B cell (primary cell): Measurements from ENCODE around the gene CLEC4E. TPM values are rescaled to one million over a fixed set of nuclear protein-coding genes. Genes with fewer than 3 reads are reported as not detected.

Experiments
- ATAC-seq: fragments of 200-7000 bp; cut with Tn5 transposase; one replicate; pipeline ENCODE4 v1.10.0; 2021; ENCODE audit warnings: low read depth, mild to moderate bottlenecking, moderate number of reproducible peaks, moderate library complexity
- CTCF ChIA-PET: fragments of 350-600 bp; sonication (Branson Sonifier 250); formaldehyde crosslinking; loops from one replicate; lab custom pipeline; 2021; ENCODE audit warnings: antibody characterized with exemption, inconsistent platforms; lab: Charles Lee
- POLR2A ChIA-PET: fragments of 350-600 bp; sonication (Branson Sonifier 250); formaldehyde crosslinking; loops from one replicate; lab custom pipeline; 2021; ENCODE audit warnings: antibody characterized with exemption; lab: Charles Lee
- DNase-seq: peaks from one replicate; pipeline ENCODE4 v3.0.0; 2013
- H2AFZ ChIP-seq: 2 replicates; pipeline ENCODE4 v1.6.1; 2012; ENCODE audit warnings: mild to moderate bottlenecking, low read depth, low read length; ENCODE audit not compliant: insufficient read depth, poor library complexity, severe bottlenecking
- H3K27ac ChIP-seq, 2 donors: 1 replicate in 1 of 2; 2 replicates in 1 of 2; pipeline ENCODE4 v1.5.1; 2012 to 2013; ENCODE audit warnings: low read length in 2 of 2, mild to moderate bottlenecking in 2 of 2, moderate library complexity in 1 of 2
- H3K27me3 ChIP-seq, 4 experiments: fragments of 200-600 bp in 1 of 4; sonication (generic) in 1 of 4; replicated peaks in 1 of 4; 1 replicate in 2 of 4; 2 replicates in 2 of 4; pipeline versions ENCODE4 v1.6.1 to v1.7.0; 2013 to 2016; ENCODE audit warnings: low read length in 3 of 4, mild to moderate bottlenecking in 2 of 4, mixed read lengths in 1 of 4, moderate library complexity in 1 of 4; ENCODE audit not compliant: insufficient read depth in 4 of 4, control insufficient read depth in 3 of 4; ENCODE audit errors: control extremely low read depth in 1 of 4
- H3K36me3 ChIP-seq, 2 experiments: replicated peaks in 1 of 2; 1 replicate in 1 of 2; 2 replicates in 1 of 2; pipeline versions ENCODE4 v1.6.1 to v1.7.1; 2013; ENCODE audit warnings: low read length in 1 of 2; ENCODE audit not compliant: insufficient read depth in 2 of 2, control insufficient read depth in 1 of 2; ENCODE audit errors: control extremely low read depth in 1 of 2, extremely low read depth in 1 of 2
- H3K4me1 ChIP-seq, 2 donors: fragments of 200-600 bp in 1 of 2; sonication (generic) in 1 of 2; 1 replicate in 1 of 2; 2 replicates in 1 of 2; pipeline versions ENCODE4 v1.5.1 to v1.6.1; 2013 to 2017; ENCODE audit warnings: low read length in 2 of 2; ENCODE audit not compliant: control insufficient read depth in 2 of 2, insufficient read depth in 2 of 2
- H3K4me2 ChIP-seq: replicated peaks from 2 replicates; pipeline ENCODE3; 2012; ENCODE audit warnings: mild to moderate bottlenecking, low read depth, low read length; ENCODE audit not compliant: poor library complexity, severe bottlenecking
- H3K4me3 ChIP-seq, 5 experiments: fragments of 200-600 bp in 1 of 5; sonication (generic) in 1 of 5; 1 replicate in 3 of 5; 2 replicates in 2 of 5; pipeline versions ENCODE4 v1.5.1 to v1.7.0; 2011 to 2016; ENCODE audit warnings: low read length in 4 of 5, mild to moderate bottlenecking in 4 of 5, low read depth in 2 of 5, control low read depth in 1 of 5, moderate library complexity in 1 of 5; ENCODE audit not compliant: insufficient read depth in 1 of 5; ENCODE audit errors: control extremely low read depth in 1 of 5, extremely low read depth in 1 of 5
- H3K79me2 ChIP-seq: fragments of 200-600 bp; sonication (generic); one replicate; pipeline ENCODE4 v1.6.0; 2016; ENCODE audit warnings: low read length; ENCODE audit not compliant: control insufficient read depth, insufficient read depth
- H3K9ac ChIP-seq: fragments of 200-600 bp; sonication (generic); 2 replicates; pipeline ENCODE4 v1.6.1; 2017; ENCODE audit warnings: mild to moderate bottlenecking, low read length, moderate library complexity
- H3K9me3 ChIP-seq, 3 donors: one replicate each; pipeline versions ENCODE4 v1.6.1 to v1.7.1; 2013; ENCODE audit warnings: low read length in 2 of 3; ENCODE audit not compliant: control insufficient read depth in 2 of 3, insufficient read depth in 1 of 3; ENCODE audit errors: control extremely low read depth in 1 of 3
- H4K20me1 ChIP-seq: 2 replicates; pipeline ENCODE4 v1.6.0; 2012; ENCODE audit warnings: mild to moderate bottlenecking, low read length; ENCODE audit not compliant: insufficient read depth, control insufficient read depth, poor library complexity, severe bottlenecking
- H3K27ac Mint-ChIP-seq: one replicate; pipeline ENCODE4 v1.8.0; 2021; ENCODE audit warnings: mixed read lengths
- H3K27me3 Mint-ChIP-seq: one replicate; pipeline ENCODE4 v1.8.0; 2021; ENCODE audit warnings: mixed read lengths
- H3K4me1 Mint-ChIP-seq: one replicate; pipeline ENCODE4 v1.8.0; 2021; ENCODE audit warnings: mixed read lengths
- H3K4me3 Mint-ChIP-seq: one replicate; pipeline ENCODE4 v1.8.0; 2021; ENCODE audit warnings: mixed read lengths
- H3K9me3 Mint-ChIP-seq: one replicate; pipeline ENCODE4 v1.8.0; 2022; ENCODE audit warnings: mixed read lengths; ENCODE audit not compliant: insufficient read depth
- EZH2 ChIP-seq: IDR thresholded peaks from 2 replicates; pipeline ENCODE4 v1.6.1; 2012; ENCODE audit warnings: borderline replicate concordance, low read depth, mild to moderate bottlenecking, moderate library complexity, low read length; ENCODE audit not compliant: insufficient read depth, poor library complexity, severe bottlenecking
- WGBS: methylation state at CpG from one replicate; pipeline ENCODE4 v1.1.5; 2013; ENCODE audit warnings: missing lambda C conversion rate; ENCODE audit not compliant: insufficient coverage; 5-methylcytosine and 5-hydroxymethylcytosine counted together
- intact Hi-C: fragments of 100-400 bp; cut with micrococcal nuclease; formaldehyde crosslinking; loops from one replicate; pipeline ENCODE4 v1.10.0; 2022
- polyA plus RNA-seq: library from polyadenylated mRNA; depleted of rRNA; stranded (reverse); fragments of >200 nt; gene quantifications from 2 replicates; pipeline ENCODE4 v1.2.3, GENCODE V29; 2012
- total RNA-seq, 2 donors: library from RNA; stranded (reverse); fragments of 120-200 nt in 1 of 2; gene quantifications; 1 replicate in 1 of 2; 2 replicates in 1 of 2; pipeline versions ENCODE4 v1.2.3 to v1.2.4, GENCODE V29; 2013 to 2022
- TF ChIP-seq, protein P1 (sequence below): fragments of 200-600 bp; IDR thresholded peaks from one replicate; pipeline ENCODE4 v1.8.0; 2022; ENCODE audit warnings: antibody characterized with exemption, mild to moderate bottlenecking

The CLEC4E gene
- total and polyA plus RNA-seq, 2 donors (not counting 1 experiment from before 2014, with no cell fraction given) = 0.06 TPM; not detected in 1

DNA sequence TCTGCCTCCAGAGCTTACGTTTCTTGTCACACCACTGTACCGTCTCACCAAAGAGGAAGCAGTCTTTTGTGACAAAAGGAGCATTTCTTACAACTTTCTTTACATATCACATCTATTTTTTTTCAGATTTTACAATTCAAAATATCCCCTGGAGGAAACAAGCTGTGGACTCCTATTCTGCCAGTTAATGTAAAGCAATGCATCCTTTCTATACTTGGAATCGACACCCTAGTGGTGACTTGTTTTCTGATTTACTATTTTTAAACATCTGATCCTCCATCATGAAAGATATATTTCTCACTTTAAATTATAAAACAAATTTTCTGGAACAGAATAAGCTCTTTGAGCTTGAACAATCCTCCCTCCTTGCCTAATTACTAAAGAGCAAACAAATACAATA lies 37.2 kb upstream of the CLEC4E start:
- Mint-ChIP-seq H3K27ac (no peak overlapping the region), H3K27me3 (peaks cover 12% of the 10 kb centered on the region), H3K4me3 (no peak overlapping the region), H3K4me1 (peaks cover 16% of the 10 kb centered on the region), H3K9me3 (no peaks in the 10 kb centered on the region)
- H3K4me3 ChIP-seq = no peak overlapping the region
- no peak overlapping the region for H2AFZ ChIP-seq
- POLR2A ChIA-PET = no interaction called here
- TF ChIP-seq EZH2 = no peak
- TF ChIP-seq, protein P1, sequence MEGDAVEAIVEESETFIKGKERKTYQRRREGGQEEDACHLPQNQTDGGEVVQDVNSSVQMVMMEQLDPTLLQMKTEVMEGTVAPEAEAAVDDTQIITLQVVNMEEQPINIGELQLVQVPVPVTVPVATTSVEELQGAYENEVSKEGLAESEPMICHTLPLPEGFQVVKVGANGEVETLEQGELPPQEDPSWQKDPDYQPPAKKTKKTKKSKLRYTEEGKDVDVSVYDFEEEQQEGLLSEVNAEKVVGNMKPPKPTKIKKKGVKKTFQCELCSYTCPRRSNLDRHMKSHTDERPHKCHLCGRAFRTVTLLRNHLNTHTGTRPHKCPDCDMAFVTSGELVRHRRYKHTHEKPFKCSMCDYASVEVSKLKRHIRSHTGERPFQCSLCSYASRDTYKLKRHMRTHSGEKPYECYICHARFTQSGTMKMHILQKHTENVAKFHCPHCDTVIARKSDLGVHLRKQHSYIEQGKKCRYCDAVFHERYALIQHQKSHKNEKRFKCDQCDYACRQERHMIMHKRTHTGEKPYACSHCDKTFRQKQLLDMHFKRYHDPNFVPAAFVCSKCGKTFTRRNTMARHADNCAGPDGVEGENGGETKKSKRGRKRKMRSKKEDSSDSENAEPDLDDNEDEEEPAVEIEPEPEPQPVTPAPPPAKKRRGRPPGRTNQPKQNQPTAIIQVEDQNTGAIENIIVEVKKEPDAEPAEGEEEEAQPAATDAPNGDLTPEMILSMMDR = no peak
- intact Hi-C loops = no loop called here
- no peaks in the 10 kb centered on the region for H3K27me3 ChIP-seq
- H4K20me1 ChIP-seq = no peaks in the 10 kb centered on the region
- no peak overlapping the region for H3K27ac ChIP-seq
- no peak overlapping the region for H3K9ac ChIP-seq
- H3K79me2 ChIP-seq = no peaks in the 10 kb centered on the region
- DNase-seq = no peak
- H3K9me3 ChIP-seq = no peaks in the 10 kb centered on the region
- WGBS = 62% methylated on average over 2 of the region's 3 CpGs
- no peak for ATAC-seq
- no peaks in the 10 kb centered on the region for H3K36me3 ChIP-seq
- H3K4me1 ChIP-seq = peaks cover 5 to 8% of the 10 kb centered on the region in 2 donors
- CTCF ChIA-PET = interaction anchor here (0.6 to 1.4 kb wide), 2 partner anchors 41 to 461 kb away, joined by 3 to 4 read pairs; no protein-coding TSS in a partner anchor
- no peak overlapping the region for H3K4me2 ChIP-seq

DNA sequence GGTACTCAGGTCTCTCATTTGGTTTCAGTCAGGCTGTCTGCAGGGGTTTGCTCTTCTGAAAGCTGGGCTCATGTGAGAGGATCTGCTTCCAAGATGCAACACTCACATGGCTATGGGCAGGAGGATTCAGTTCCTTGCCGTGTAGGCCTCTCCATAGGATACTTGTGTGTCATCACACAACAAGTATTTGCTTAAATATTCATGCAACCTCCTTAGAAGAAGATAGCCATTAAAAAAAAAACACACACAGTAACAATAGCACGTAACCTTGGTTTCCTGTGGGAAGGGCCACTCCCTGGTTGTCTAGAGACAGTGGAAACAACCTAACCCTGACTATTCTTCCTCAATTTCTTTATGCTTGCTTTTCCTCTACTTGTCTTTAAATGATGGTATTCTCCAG lies 31.8 kb upstream of the CLEC4E start:
- no peaks in the 10 kb centered on the region for H3K36me3 ChIP-seq
- H4K20me1 ChIP-seq = no peaks in the 10 kb centered on the region
- no peak overlapping the region for H2AFZ ChIP-seq
- no peak for TF ChIP-seq EZH2
- TF ChIP-seq, protein P1 = no peak
- ChIA-PET POLR2A (no interaction called here), CTCF (interaction anchor here (0.9 kb wide), 1 partner anchor 28 kb away, joined by 4 read pairs; no protein-coding TSS in a partner anchor)
- H3K4me1 Mint-ChIP-seq = peaks cover 9% of the 10 kb centered on the region
- H3K27ac ChIP-seq = no peak overlapping the region
- H3K4me2 ChIP-seq = no peak overlapping the region
- H3K27me3 Mint-ChIP-seq = peaks cover 12% of the 10 kb centered on the region
- ATAC-seq (no peak), DNase-seq (no peak)
- peaks cover 0 to 4% of the 10 kb centered on the region in 2 donors for H3K4me1 ChIP-seq
- H3K4me3 Mint-ChIP-seq = no peak overlapping the region
- no peaks in the 10 kb centered on the region for H3K79me2 ChIP-seq
- no peak overlapping the region for H3K4me3 ChIP-seq
- H3K9me3 ChIP-seq = peaks cover 1 to 11% (median 1%) of the 10 kb centered on the region in 3 donors
- H3K27ac Mint-ChIP-seq = no peak overlapping the region
- WGBS = 0% methylated on average over 1 of the region's 2 CpGs
- H3K27me3 ChIP-seq = no peaks in the 10 kb centered on the region
- intact Hi-C loops = no loop called here
- no peaks in the 10 kb centered on the region for H3K9me3 Mint-ChIP-seq
- H3K9ac ChIP-seq = no peak overlapping the region
